Measurements from ENCODE around the gene C2orf76. TPM values are rescaled to one million over a fixed set of nuclear protein-coding genes. Genes with fewer than 3 reads are reported as not detected.

The C2orf76 gene
- polyA plus RNA-seq, 1 of the 3 experiments (the other 2 are of a cell fraction) = 6.0 TPM

GRCh38 chr2:119393971-119394748 lies 27.5 kb upstream of the C2orf76 start (continued):
- TF ChIP-seq, protein P1, sequence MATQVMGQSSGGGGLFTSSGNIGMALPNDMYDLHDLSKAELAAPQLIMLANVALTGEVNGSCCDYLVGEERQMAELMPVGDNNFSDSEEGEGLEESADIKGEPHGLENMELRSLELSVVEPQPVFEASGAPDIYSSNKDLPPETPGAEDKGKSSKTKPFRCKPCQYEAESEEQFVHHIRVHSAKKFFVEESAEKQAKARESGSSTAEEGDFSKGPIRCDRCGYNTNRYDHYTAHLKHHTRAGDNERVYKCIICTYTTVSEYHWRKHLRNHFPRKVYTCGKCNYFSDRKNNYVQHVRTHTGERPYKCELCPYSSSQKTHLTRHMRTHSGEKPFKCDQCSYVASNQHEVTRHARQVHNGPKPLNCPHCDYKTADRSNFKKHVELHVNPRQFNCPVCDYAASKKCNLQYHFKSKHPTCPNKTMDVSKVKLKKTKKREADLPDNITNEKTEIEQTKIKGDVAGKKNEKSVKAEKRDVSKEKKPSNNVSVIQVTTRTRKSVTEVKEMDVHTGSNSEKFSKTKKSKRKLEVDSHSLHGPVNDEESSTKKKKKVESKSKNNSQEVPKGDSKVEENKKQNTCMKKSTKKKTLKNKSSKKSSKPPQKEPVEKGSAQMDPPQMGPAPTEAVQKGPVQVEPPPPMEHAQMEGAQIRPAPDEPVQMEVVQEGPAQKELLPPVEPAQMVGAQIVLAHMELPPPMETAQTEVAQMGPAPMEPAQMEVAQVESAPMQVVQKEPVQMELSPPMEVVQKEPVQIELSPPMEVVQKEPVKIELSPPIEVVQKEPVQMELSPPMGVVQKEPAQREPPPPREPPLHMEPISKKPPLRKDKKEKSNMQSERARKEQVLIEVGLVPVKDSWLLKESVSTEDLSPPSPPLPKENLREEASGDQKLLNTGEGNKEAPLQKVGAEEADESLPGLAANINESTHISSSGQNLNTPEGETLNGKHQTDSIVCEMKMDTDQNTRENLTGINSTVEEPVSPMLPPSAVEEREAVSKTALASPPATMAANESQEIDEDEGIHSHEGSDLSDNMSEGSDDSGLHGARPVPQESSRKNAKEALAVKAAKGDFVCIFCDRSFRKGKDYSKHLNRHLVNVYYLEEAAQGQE (IDR thresholded peaks at IDR 0.05; ENCODE audit: low read depth, low read length) = no peak

DNA sequence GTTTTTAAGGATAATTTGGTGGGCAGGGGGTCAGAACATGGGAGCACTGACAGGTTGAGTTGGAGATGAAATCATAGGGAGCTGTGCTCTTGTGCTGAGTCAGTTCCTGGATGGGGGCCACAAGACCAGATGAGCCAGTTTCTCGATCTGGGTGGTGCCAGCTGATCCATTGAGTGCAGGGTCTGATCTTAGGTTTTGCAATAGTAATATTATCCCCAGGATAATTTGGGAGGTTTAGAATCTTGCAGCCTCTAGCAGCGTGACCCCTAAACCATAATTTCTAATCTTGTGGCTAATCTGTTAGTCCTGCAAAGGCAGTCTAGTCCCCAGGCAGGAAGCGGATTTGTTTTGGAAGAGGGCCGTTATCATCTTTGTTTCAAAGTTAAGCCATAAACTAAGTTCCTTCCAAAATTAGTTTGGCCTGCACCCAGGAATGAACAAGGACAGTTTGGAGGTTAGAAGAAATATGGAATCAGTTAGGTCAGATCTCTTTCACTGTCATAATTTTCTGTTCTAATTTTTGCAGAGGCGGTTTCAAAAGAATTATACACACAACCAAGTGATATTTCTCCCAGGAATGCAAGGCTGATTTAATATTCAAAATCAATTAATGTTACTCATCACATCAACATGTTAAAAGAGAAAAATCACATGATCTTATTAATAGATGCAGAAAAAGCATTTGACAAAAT lies 23.1 kb upstream of the C2orf76 start:
- no peak overlapping the region for H3K9ac ChIP-seq
- DNase-seq = no peak
- H3K4me1 ChIP-seq (ENCODE audit: control insufficient read depth in 1 of 2, insufficient read depth in 2 of 2, low read depth in 1 of 2, low read length in 1 of 2) = peaks cover 13 to 14% of the 10 kb centered on the region in 2 experiments; a peak in 3 of 4 replicates
- no peak overlapping the region for H3K4me3 ChIP-seq (ENCODE audit: low read depth in 2 of 2, low read length in 1 of 2)
- H3K4me2 ChIP-seq = peak overlapping the region; percentile 34; the same call in 1 of the 2 replicates
- H3K9me3 ChIP-seq = no peaks in the 10 kb centered on the region
- TF ChIP-seq PBX3 (IDR thresholded peaks at IDR 0.05) (peak; percentile 16; the same call in 1 of the 2 replicates), FOSL2 (IDR thresholded peaks at IDR 0.05; ENCODE audit: borderline replicate concordance, low read depth) (0 out of 2 replicates have a peak, but pooled peaks have one; percentile 32), MEF2A (IDR thresholded peaks at IDR 0.05; ENCODE audit: borderline replicate concordance, low read depth) (no peak), NFIC (IDR thresholded peaks at IDR 0.05; ENCODE audit: borderline replicate concordance) (peak; percentile 63), ELF1 (IDR thresholded peaks at IDR 0.05) (no peak), SIN3A (IDR thresholded peaks at IDR 0.05; ENCODE audit: borderline replicate concordance, low read depth, low read length) (no peak), MXI1 (IDR thresholded peaks at IDR 0.05; ENCODE audit: low read depth, low read length) (no peak), EZH2phosphoT487 (IDR thresholded peaks at IDR 0.05; ENCODE audit: borderline replicate concordance, low read depth) (no peak), TCF12 (IDR thresholded peaks at IDR 0.05) (peak; percentile 45)
- WGBS (ENCODE audit: low lambda C conversion rate) = 43% methylated on average over 5 of the region's 5 CpGs
- H3K9me2 ChIP-seq = no peaks in the 10 kb centered on the region
- CTCF ChIA-PET = interaction anchor here (1.4 kb wide), 1 partner anchor 86 kb away, joined by 3 read pairs; no protein-coding TSS in a partner anchor
- peak overlapping the region; percentile 39; the same call in 1 of the 2 replicates for H2AFZ ChIP-seq (ENCODE audit: low read depth)
- POLR2A ChIA-PET = no interaction called here
- H3F3A ChIP-seq (replicated peaks; ENCODE audit: insufficient read depth) = no peaks in the 10 kb centered on the region
- H3K79me2 ChIP-seq (ENCODE audit: insufficient read depth) = no peaks in the 10 kb centered on the region
- H3K27ac ChIP-seq (ENCODE audit: low read depth in 2 of 2, low read length in 1 of 2) = peak overlapping the region; percentile 7 to 27; a peak in 3 of 4 replicates
- no peaks in the 10 kb centered on the region for H4K20me1 ChIP-seq (ENCODE audit: insufficient read depth)
- no peaks in the 10 kb centered on the region for H3K27me3 ChIP-seq (ENCODE audit: insufficient read depth)
- no peaks in the 10 kb centered on the region for H3K36me3 ChIP-seq (replicated peaks in 1 of 2; ENCODE audit: control insufficient read depth in 1 of 2, insufficient read depth in 2 of 2, low read length in 1 of 2)
